Tibial artery (tissue), 4 donors: ENCODE results near the gene ABCB4.
A peak's percentile ranks its signal among the peaks of the same experiment; 100 is the strongest.

ENCODE experiments used
- DNase-seq, 2 donors: peaks; one replicate each; pipeline ENCODE4 v3.0.0-alpha.2; 2019
- H3K27ac ChIP-seq, 2 donors: fragments of 200-600 bp; sonication (generic) in 1 of 2; 1 replicate in 1 of 2; 2 replicates in 1 of 2; pipeline ENCODE4 v1.5.1; 2018 to 2019; ENCODE audit warnings: mild to moderate bottlenecking in 1 of 2
- H3K27me3 ChIP-seq, 2 donors: fragments of 200-600 bp; sonication (generic) in 1 of 2; one replicate each; pipeline versions ENCODE4 v1.5.1 to v1.6.0; 2016 to 2019
- H3K36me3 ChIP-seq, 3 donors: fragments of 200-600 bp; sonication (generic) in 2 of 3; one replicate each; pipeline ENCODE4 v1.5.1; 2016 to 2019; ENCODE audit warnings: mild to moderate bottlenecking in 2 of 3
- H3K4me1 ChIP-seq, 4 donors: fragments of 200-600 bp; sonication (generic) in 2 of 4; 1 replicate in 3 of 4; 2 replicates in 1 of 4; pipeline ENCODE4 v1.5.1; 2016 to 2019
- H3K4me3 ChIP-seq, 2 donors: fragments of 200-600 bp; sonication (generic) in 1 of 2; 1 replicate in 1 of 2; 2 replicates in 1 of 2; pipeline ENCODE4 v1.5.1; 2018 to 2019; ENCODE audit warnings: mild to moderate bottlenecking in 2 of 2
- H3K9me3 ChIP-seq, 3 donors: fragments of 200-600 bp; sonication (generic) in 1 of 3; one replicate each; pipeline ENCODE4 v1.5.1; 2016 to 2019
- CTCF ChIP-seq, 2 experiments: fragments of 200-600 bp in 1 of 2; fragments of 450-650 bp in 1 of 2; IDR thresholded peaks; one replicate each; pipeline ENCODE4 v1.5.1; 2017 to 2019; ENCODE audit warnings: antibody characterized with exemption in 2 of 2, mild to moderate bottlenecking in 1 of 2, moderate library complexity in 1 of 2
- intact Hi-C: fragments of 100-400 bp; cut with DNase I; formaldehyde crosslinking; loops from one replicate; pipeline ENCODE4 v1.15.0; 2023; ENCODE audit warnings: low total_unique reads

The ABCB4 gene

DNA sequence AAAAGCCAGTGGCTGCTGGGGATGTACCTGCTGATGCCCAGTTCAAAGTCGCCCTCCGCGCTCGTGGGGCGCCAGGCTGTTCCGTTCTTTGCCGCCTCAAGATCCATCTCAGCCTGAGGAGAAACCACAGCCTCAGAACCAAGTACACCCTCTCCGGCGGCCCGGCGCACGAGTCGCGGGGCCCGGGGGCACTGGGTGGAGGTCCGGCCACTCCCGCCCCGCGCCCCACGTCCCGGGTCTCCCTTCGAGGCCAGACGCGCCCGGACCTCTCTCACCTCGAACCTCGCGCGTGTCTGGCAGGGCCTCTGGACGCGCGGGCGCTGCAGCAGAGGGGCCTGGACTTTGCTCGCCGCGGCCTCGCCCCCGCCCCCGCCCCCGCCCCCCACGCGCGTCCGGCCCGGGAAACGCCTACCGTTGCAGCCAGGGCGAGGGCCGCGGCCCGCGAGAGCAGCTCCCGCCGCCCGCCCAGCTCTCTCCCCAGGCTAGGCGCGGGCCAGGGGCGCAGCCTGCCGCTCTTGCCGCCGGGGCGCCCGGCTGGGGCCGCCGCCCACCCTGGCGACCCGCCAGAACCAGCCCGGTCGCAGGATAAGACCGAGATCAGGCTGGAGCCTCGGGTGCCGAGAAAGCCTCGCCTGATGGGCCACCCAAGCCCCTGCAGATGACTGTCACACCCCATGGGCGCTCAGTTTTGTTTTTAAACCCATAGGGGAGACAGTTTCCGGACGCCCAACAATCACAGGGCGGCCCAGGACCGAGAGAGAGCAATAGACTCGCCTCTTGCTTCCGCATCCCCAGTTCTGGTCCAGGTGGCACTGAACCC is at the start of gene ABCB4:
TSS of gene ABCB4 (minus strand) at position 322 of the 820 bp plus-strand sequence. CDS start at position 107, 215 bp downstream.
- no peaks in the 10 kb centered on the region for H3K9me3 ChIP-seq
- peaks cover 0 to 13% of the 10 kb centered on the region in 2 donors for H3K27me3 ChIP-seq
- intact Hi-C loops, result no loop called here
- peak within 1 kb of the TSS; percentile 57 to 60 for H3K4me3 ChIP-seq
- H3K36me3 ChIP-seq, result no peaks in the 10 kb centered on the region
- H3K27ac ChIP-seq, result peak within 1 kb of the TSS in 1 of 2 donors; percentile 42
- H3K4me1 ChIP-seq, result peaks cover 0 to 27% (median 18%) of the 10 kb centered on the region in 4 donors
- TF ChIP-seq CTCF (IDR thresholded peaks at IDR 0.05), result no peak
- no peak for DNase-seq

DNA sequence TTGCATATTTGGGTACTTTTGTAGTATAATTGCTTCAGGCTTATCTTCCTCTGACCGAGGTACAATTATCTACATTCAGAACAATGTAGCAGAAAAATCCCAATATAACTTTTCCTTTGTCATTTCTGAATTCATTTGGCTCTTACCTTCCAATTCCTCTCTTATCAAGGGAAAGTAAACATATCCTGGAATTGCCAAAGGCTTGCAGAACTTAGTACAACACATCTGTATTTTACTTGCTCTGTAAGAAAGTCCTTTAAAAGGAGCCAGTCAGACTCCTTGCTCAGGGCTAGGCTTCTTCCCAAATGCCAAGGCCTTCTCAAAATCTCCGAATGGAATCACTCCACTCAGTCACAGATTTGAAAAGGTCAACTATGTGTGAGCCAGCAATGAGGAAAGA is 43.3 kb upstream of the ABCB4 start:
- DNase-seq, result no peak
- H3K4me1 ChIP-seq, result no peaks in the 10 kb centered on the region
- no peaks in the 10 kb centered on the region for H3K36me3 ChIP-seq
- TF ChIP-seq CTCF (IDR thresholded peaks at IDR 0.05), result no peak
- H3K4me3 ChIP-seq, result no peak overlapping the region
- H3K27me3 ChIP-seq, result no peaks in the 10 kb centered on the region
- intact Hi-C loops, result no loop called here
- H3K9me3 ChIP-seq, result no peaks in the 10 kb centered on the region
- H3K27ac ChIP-seq, result no peak overlapping the region

GRCh38 chr7:87517891-87518290 is 42.4 kb upstream of the ABCB4 start:
- TF ChIP-seq CTCF (IDR thresholded peaks at IDR 0.05), result no peak
- H3K36me3 ChIP-seq, result no peaks in the 10 kb centered on the region
- H3K4me1 ChIP-seq, result no peaks in the 10 kb centered on the region
- no peak for DNase-seq
- H3K4me3 ChIP-seq, result no peak overlapping the region
- no peak overlapping the region for H3K27ac ChIP-seq
- H3K27me3 ChIP-seq, result no peaks in the 10 kb centered on the region
- H3K9me3 ChIP-seq, result no peaks in the 10 kb centered on the region
- intact Hi-C loops, result no loop called here

- DNase-seq, result no peak
- H3K27me3 ChIP-seq, result no peaks in the 10 kb centered on the region
- no peaks in the 10 kb centered on the region for H3K36me3 ChIP-seq
- no peaks in the 10 kb centered on the region for H3K9me3 ChIP-seq
- no peak overlapping the region for H3K27ac ChIP-seq
- no peak for TF ChIP-seq CTCF (IDR thresholded peaks at IDR 0.05)
- H3K4me3 ChIP-seq, result no peak overlapping the region
- no peaks in the 10 kb centered on the region for H3K4me1 ChIP-seq
- intact Hi-C loops, result no loop called here
These were observed 41.8 kb upstream of the ABCB4 start for GRCh38 chr7:87517136-87517815.

DNA sequence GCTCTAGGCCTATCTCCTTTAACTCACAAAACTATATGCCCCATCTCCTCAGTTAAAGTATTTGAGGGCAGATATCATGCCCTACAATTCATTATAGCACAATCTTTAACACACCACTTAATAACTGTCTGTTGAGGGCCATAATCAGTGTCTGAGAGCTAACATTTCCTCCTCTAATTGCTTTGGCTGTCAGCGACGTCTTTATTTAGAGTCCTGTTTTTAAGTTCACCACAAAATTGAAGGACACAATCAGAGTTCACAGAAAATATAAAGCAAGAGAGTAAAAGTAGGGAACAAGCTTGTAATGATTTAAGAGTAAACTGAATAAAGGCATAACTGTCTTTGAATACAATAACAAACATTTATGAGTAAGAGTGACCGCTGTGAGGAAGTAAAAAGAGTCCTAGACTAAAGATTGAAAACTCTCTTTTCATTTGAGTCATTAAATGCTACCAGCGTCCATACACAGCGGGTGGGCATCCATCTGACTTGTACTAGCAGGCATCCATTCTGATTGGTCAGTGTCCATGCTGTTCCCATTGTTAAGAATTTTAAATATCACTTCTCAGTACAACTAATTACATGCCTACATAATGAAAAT is 38.4 kb upstream of the ABCB4 start:
- Histone ChIP-seq H3K9me3 (no peaks in the 10 kb centered on the region), H3K27ac (no peak overlapping the region), H3K4me3 (no peak overlapping the region), H3K27me3 (no peaks in the 10 kb centered on the region), H3K4me1 (no peaks in the 10 kb centered on the region), H3K36me3 (no peaks in the 10 kb centered on the region)
- intact Hi-C loops, result no loop called here
- no peak for TF ChIP-seq CTCF (IDR thresholded peaks at IDR 0.05)
- no peak for DNase-seq
